KMS-11 (cell line): ENCODE data around the gene PRKACG.
A peak's percentile ranks its signal among the peaks of the same experiment; 100 is the strongest.

Source experiments
- H2AFZ ChIP-seq: fragments of 200-600 bp; sonication (generic); 2 replicates; pipeline ENCODE4 v1.6.1; 2016; ENCODE audit warnings: antibody characterized with exemption, mixed run types, low read depth
- H3K27ac ChIP-seq: fragments of 200-600 bp; sonication (generic); 2 replicates; pipeline ENCODE4 v1.6.1; 2016; ENCODE audit warnings: mild to moderate bottlenecking, mixed run types
- H3K27me3 ChIP-seq: fragments of 200-600 bp; sonication (generic); 2 replicates; pipeline ENCODE4 v1.6.1; 2017; ENCODE audit warnings: mild to moderate bottlenecking, low read depth, mixed run types, moderate library complexity; ENCODE audit not compliant: insufficient read depth
- H3K36me3 ChIP-seq: fragments of 200-600 bp; sonication (generic); 2 replicates; pipeline ENCODE4 v1.6.1; 2017; ENCODE audit warnings: mild to moderate bottlenecking, mixed run types; ENCODE audit not compliant: insufficient read depth
- H3K4me1 ChIP-seq: fragments of 200-600 bp; sonication (generic); 2 replicates; pipeline ENCODE4 v1.6.1; 2016; ENCODE audit warnings: mild to moderate bottlenecking, low read depth, mixed run types; ENCODE audit not compliant: poor library complexity, severe bottlenecking
- H3K4me2 ChIP-seq: fragments of 200-600 bp; sonication (generic); 2 replicates; pipeline ENCODE4 v1.7.0; 2016; ENCODE audit warnings: mild to moderate bottlenecking, mixed run types
- H3K4me3 ChIP-seq: fragments of 200-600 bp; sonication (generic); IDR thresholded peaks from 2 replicates; pipeline ENCODE4 v1.6.1; 2017; ENCODE audit warnings: low read depth, low read length, mixed read lengths; ENCODE audit not compliant: insufficient read depth
- H3K79me2 ChIP-seq: fragments of 200-600 bp; sonication (generic); 2 replicates; pipeline ENCODE4 v1.6.1; 2016; ENCODE audit warnings: low read depth, mixed run types; ENCODE audit not compliant: insufficient read depth
- H3K9ac ChIP-seq: fragments of 200-600 bp; sonication (generic); 2 replicates; pipeline ENCODE4 v1.6.1; 2016; ENCODE audit warnings: mild to moderate bottlenecking, mixed run types
- H4K20me1 ChIP-seq: fragments of 200-600 bp; sonication (generic); 2 replicates; pipeline ENCODE4 v1.6.1; 2016; ENCODE audit warnings: mild to moderate bottlenecking, mixed run types; ENCODE audit not compliant: insufficient read depth
- CTCF ChIP-seq: fragments of 200-600 bp; sonication (generic); conservative IDR thresholded peaks from 2 replicates; pipeline ENCODE4 v1.6.1; 2017; ENCODE audit warnings: low read depth, mild to moderate bottlenecking, antibody characterized with exemption, low read length, moderate library complexity, mixed read lengths

PRKACG gene

GRCh38 chr9:69036799-69037198, 22.9 kb upstream of the PRKACG start:
- H3K27me3 ChIP-seq: no peaks in the 10 kb centered on the region
- H3K4me1 ChIP-seq: peaks cover 28% of the 10 kb centered on the region
- peak overlapping the region; percentile 72; the same call in 1 of the 2 replicates for H2AFZ ChIP-seq
- TF ChIP-seq CTCF: no peak
- H4K20me1 ChIP-seq: no peaks in the 10 kb centered on the region
- H3K27ac ChIP-seq: peak overlapping the region; percentile 73; the same call in 1 of the 2 replicates
- H3K4me3 ChIP-seq: peak overlapping the region; percentile 68
- H3K4me2 ChIP-seq: peak overlapping the region; percentile 88
- H3K9ac ChIP-seq: peak overlapping the region; percentile 86; the same call in 1 of the 2 replicates
- no peaks in the 10 kb centered on the region for H3K36me3 ChIP-seq
- peaks cover 57% of the 10 kb centered on the region for H3K79me2 ChIP-seq

GRCh38 chr9:69036309-69036708, 22.4 kb upstream of the PRKACG start:
- no peaks in the 10 kb centered on the region for H4K20me1 ChIP-seq
- H2AFZ ChIP-seq: peak overlapping the region; percentile 72
- peak overlapping the region; percentile 73 for H3K27ac ChIP-seq
- peaks cover 23% of the 10 kb centered on the region for H3K4me1 ChIP-seq
- peak overlapping the region; percentile 88 for H3K4me2 ChIP-seq
- no peaks in the 10 kb centered on the region for H3K36me3 ChIP-seq
- no peak for TF ChIP-seq CTCF
- H3K4me3 ChIP-seq: peak overlapping the region; percentile 68
- no peaks in the 10 kb centered on the region for H3K27me3 ChIP-seq
- H3K9ac ChIP-seq: peak overlapping the region; percentile 86
- H3K79me2 ChIP-seq: peaks cover 52% of the 10 kb centered on the region

- H2AFZ ChIP-seq: peak within 1 kb of the TSS; percentile 72
- H3K79me2 ChIP-seq: peaks cover 46% of the 10 kb centered on the region
- H3K27ac ChIP-seq: peak within 1 kb of the TSS; percentile 73
- H3K4me2 ChIP-seq: peak within 1 kb of the TSS; percentile 88
- peaks cover 19% of the 10 kb centered on the region for H3K4me1 ChIP-seq
- peak within 1 kb of the TSS; percentile 86 for H3K9ac ChIP-seq
- peak; percentile 93 for TF ChIP-seq CTCF
- no peaks in the 10 kb centered on the region for H3K27me3 ChIP-seq
- H3K4me3 ChIP-seq: peak within 1 kb of the TSS; percentile 68
- H3K36me3 ChIP-seq: no peaks in the 10 kb centered on the region
- H4K20me1 ChIP-seq: no peaks in the 10 kb centered on the region
Observed at GRCh38 chr9:69035438-69036308, 21.8 kb upstream of the PRKACG start, which contains the start of gene FXN. TSS of gene FXN (plus strand) at chr9:69035752. CDS start at chr9:69035783, 31 bp downstream.

GRCh38 chr9:69034071-69034470, 20.2 kb upstream of the PRKACG start:
- Histone ChIP-seq H3K9ac (no peak overlapping the region), H3K4me3 (no peak overlapping the region), H4K20me1 (no peaks in the 10 kb centered on the region), H3K4me1 (peaks cover 22% of the 10 kb centered on the region), H2AFZ (no peak overlapping the region), H3K4me2 (no peak overlapping the region), H3K79me2 (peaks cover 32% of the 10 kb centered on the region), H3K27ac (no peak overlapping the region), H3K27me3 (no peaks in the 10 kb centered on the region), H3K36me3 (no peaks in the 10 kb centered on the region)
- no peak for TF ChIP-seq CTCF
